ENCODE results near the gene NINJ1. TPM values are rescaled to one million over a fixed set of nuclear protein-coding genes. Genes with fewer than 3 reads are reported as not detected.
"Not testable (repeated sequence)": the region's sequence is repeated elsewhere in the genome, so short reads cannot be mapped to it uniquely, and the experiment has no call there.

The NINJ1 gene
- total and polyA plus RNA-seq, 4 experiments from 2014 or later, result 31.1 to 92.4 (median 53.5) TPM

DNA sequence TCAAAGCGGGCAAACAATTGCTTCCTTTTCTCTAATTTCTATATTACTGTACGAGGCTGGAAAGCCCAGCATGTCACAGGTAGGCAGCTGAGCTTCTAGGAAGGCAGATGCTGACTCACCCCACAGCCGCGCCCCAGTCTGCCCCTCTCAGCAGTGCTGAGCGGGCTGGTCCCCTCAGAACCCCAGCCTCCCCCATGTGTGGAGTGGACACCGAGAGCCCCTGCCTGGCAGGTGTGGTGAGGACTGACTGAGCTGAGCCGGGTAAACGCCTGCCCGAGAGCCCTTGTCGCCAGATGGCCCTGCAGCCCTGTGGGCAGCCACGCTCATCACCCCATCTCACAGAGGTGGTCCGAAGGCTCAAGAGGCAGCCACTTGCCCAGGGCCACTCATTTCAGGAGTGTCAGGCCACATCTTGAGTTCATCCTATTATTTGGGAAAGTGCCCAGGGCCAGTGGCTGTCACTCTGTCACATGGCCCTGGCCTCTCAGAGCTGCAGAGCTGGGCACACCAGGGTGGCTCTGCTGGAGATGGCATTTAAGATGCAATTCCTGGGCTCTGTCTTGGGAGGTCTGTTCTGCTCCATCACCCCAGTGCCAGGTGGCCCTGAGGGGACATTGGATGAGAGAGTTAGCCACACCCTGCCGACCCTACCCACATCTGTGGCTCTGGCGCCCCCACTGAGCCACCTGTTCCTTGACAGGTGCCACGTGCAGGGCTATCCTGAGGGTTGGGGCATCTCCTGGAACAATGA lies 25.6 kb downstream of the NINJ1 start:
- intact Hi-C loops (cut with micrococcal nuclease), result loop anchor here (1.0 kb wide), 3 partner anchors 52 to 458 kb away; no protein-coding TSS in a partner anchor
- H3K27ac Mint-ChIP-seq, result peak overlapping the region in 4 of 7 donors; percentile 12 to 84 (median 70)
- peaks cover 33 to 47% of the 10 kb centered on the region in 2 donors for H3K36me3 Mint-ChIP-seq
- H3K9me3 Mint-ChIP-seq, result peaks cover 2 to 22% (median 11%) of the 10 kb centered on the region in 8 donors
- Histone ChIP-seq H3K9me3 (ENCODE audit: control insufficient read depth in 1 of 2, low read length in 2 of 2) (no peaks in the 10 kb centered on the region), H3K4me3 (ENCODE audit: low read length in 2 of 2) (no peak overlapping the region), H3K4me1 (ENCODE audit: insufficient read depth, low read length) (peaks cover 52% of the 10 kb centered on the region), H3K27me3 (ENCODE audit: insufficient read depth, low read length) (no peaks in the 10 kb centered on the region), H3K36me3 (ENCODE audit: insufficient read depth, low read length) (peaks cover 25% of the 10 kb centered on the region), H3K27ac (ENCODE audit: low read depth, low read length) (peak overlapping the region; percentile 6)
- H3K27me3 Mint-ChIP-seq, result no peaks in the 10 kb centered on the region
- CTCF ChIA-PET (ENCODE audit: partially characterized antibody), result interaction anchor here (0.6 to 5.7 kb wide), 58 partner anchors 10 to 458 kb away, joined by 3 to 68 read pairs (median 5); partner anchors contain the start of genes CARD19 and NINJ1
- peak overlapping the region in 2 of 8 donors; percentile 22 to 63 for H3K4me3 Mint-ChIP-seq
- POLR2A ChIA-PET (ENCODE audit: partially characterized antibody), result interaction anchor here (0.7 to 4.4 kb wide), 15 partner anchors 10 to 145 kb away, joined by 3 to 25 read pairs (median 3); partner anchors contain the start of genes CARD19 and NINJ1
- peak in 1 of 5 donors; percentile 44 for DNase-seq
- H3K4me1 Mint-ChIP-seq, result peaks cover 26 to 60% (median 46%) of the 10 kb centered on the region in 4 donors

DNA sequence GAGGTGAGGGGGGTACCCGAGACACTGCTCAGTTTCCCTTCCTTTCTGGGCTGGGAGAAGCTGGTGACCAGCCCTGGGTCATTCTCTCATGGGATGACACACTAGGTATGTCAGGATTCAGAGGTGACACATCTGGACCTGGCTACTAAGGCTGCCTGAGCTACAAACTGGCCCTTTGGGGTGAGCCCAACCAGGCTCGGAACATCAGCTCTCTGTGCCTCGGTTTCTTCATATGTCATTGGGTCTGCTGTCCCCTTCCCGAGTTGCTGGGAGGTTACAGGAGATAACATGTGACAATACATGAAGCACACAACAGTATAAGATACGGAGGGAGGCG lies 26.3 kb downstream of the NINJ1 start:
- ChIA-PET POLR2A (ENCODE audit: partially characterized antibody) (interaction anchor here (1.0 to 4.4 kb wide), 11 partner anchors 9 to 144 kb away, joined by 3 to 25 read pairs (median 6); partner anchors contain the start of gene CARD19), CTCF (ENCODE audit: partially characterized antibody) (interaction anchor here (0.9 to 5.7 kb wide), 16 partner anchors 10 to 458 kb away, joined by 3 to 68 read pairs (median 4); partner anchors contain the start of gene CARD19)
- no peak overlapping the region for H3K27ac ChIP-seq (ENCODE audit: low read depth, low read length)
- peaks cover 59% of the 10 kb centered on the region for H3K4me1 ChIP-seq (ENCODE audit: insufficient read depth, low read length)
- DNase-seq, result no peak
- Mint-ChIP-seq H3K27ac (peak overlapping the region in 6 of 7 donors; percentile 17 to 67 (median 42)), H3K36me3 (peaks cover 39 to 49% of the 10 kb centered on the region in 2 donors), H3K9me3 (peaks cover 3 to 24% (median 12%) of the 10 kb centered on the region in 8 donors), H3K4me1 (peaks cover 29 to 67% (median 51%) of the 10 kb centered on the region in 4 donors), H3K4me3 (peak overlapping the region in 1 of 8 donors; percentile 17), H3K27me3 (no peaks in the 10 kb centered on the region)
- intact Hi-C loops (cut with micrococcal nuclease), result no loop called here
- H3K36me3 ChIP-seq (ENCODE audit: insufficient read depth, low read length), result peaks cover 22% of the 10 kb centered on the region
- no peak overlapping the region for H3K4me3 ChIP-seq (ENCODE audit: low read length in 2 of 2)
- no peaks in the 10 kb centered on the region for H3K27me3 ChIP-seq (ENCODE audit: insufficient read depth, low read length)
- H3K9me3 ChIP-seq (ENCODE audit: control insufficient read depth in 1 of 2, low read length in 2 of 2), result no peaks in the 10 kb centered on the region

GRCh38 chr9:93107151-93107824 lies 26.8 kb downstream of the NINJ1 start:
- intact Hi-C loops (cut with micrococcal nuclease), result no loop called here
- peaks cover 32 to 71% (median 54%) of the 10 kb centered on the region in 4 donors for H3K4me1 Mint-ChIP-seq
- peaks cover 20% of the 10 kb centered on the region for H3K36me3 ChIP-seq (ENCODE audit: insufficient read depth, low read length)
- H3K27me3 Mint-ChIP-seq, result no peaks in the 10 kb centered on the region
- no peaks in the 10 kb centered on the region for H3K27me3 ChIP-seq (ENCODE audit: insufficient read depth, low read length)
- no peak overlapping the region for H3K27ac ChIP-seq (ENCODE audit: low read depth, low read length)
- H3K36me3 Mint-ChIP-seq, result peaks cover 41 to 45% of the 10 kb centered on the region in 2 donors
- peaks cover 64% of the 10 kb centered on the region for H3K4me1 ChIP-seq (ENCODE audit: insufficient read depth, low read length)
- H3K27ac Mint-ChIP-seq, result peak overlapping the region in 6 of 7 donors; percentile 15 to 67 (median 58)
- H3K9me3 ChIP-seq (ENCODE audit: control insufficient read depth in 1 of 2, low read length in 2 of 2), result no peaks in the 10 kb centered on the region
- POLR2A ChIA-PET (ENCODE audit: partially characterized antibody), result interaction anchor here (0.7 to 4.4 kb wide), 15 partner anchors 9 to 153 kb away, joined by 3 to 25 read pairs (median 6); partner anchors contain the start of genes CARD19 and NINJ1
- CTCF ChIA-PET (ENCODE audit: partially characterized antibody), result interaction anchor here (0.6 to 5.7 kb wide), 20 partner anchors 9 to 459 kb away, joined by 3 to 68 read pairs (median 4); partner anchors contain the start of gene CARD19
- peaks cover 3 to 24% (median 12%) of the 10 kb centered on the region in 8 donors for H3K9me3 Mint-ChIP-seq
- no peak overlapping the region for H3K4me3 ChIP-seq (ENCODE audit: low read length in 2 of 2)
- peak overlapping the region in 1 of 8 donors; percentile 50 for H3K4me3 Mint-ChIP-seq
- DNase-seq, result peak in 1 of 5 donors; percentile 24

DNA sequence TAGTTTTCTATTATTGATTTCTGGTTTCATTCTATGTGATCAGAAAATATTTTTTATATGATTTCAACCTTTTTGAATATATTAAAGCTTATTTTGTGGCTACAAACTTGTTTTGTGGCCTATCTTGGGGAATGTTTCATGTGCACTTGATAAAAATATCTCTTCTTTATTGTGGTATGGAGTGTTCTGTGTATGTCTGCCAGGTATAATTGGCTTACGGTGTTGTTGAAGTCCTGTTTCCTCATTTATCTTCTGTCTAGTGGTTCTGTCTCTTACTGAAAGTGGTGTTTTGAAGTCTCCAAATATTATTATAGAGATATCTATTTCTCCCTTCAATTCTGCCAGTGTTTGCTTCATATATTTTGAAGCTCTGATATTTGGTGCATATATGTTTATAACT lies 28.4 kb downstream of the NINJ1 start:
- H3K27ac Mint-ChIP-seq, result peak overlapping the region; percentile 19 to 91 (median 70)
- no peak overlapping the region for H3K4me3 ChIP-seq (ENCODE audit: low read length in 2 of 2)

GRCh38 chr9:93101086-93101485 lies 33.0 kb downstream of the NINJ1 start:
- H3K27ac ChIP-seq (ENCODE audit: low read depth, low read length); H3K36me3 ChIP-seq (ENCODE audit: insufficient read depth, low read length); H3K9me3 ChIP-seq (ENCODE audit: control insufficient read depth in 1 of 2, low read length in 2 of 2); intact Hi-C loops (cut with micrococcal nuclease); H3K27me3 ChIP-seq (ENCODE audit: insufficient read depth, low read length); H3K4me3 Mint-ChIP-seq; CTCF ChIA-PET (ENCODE audit: partially characterized antibody); H3K4me3 ChIP-seq (ENCODE audit: low read length in 2 of 2); DNase-seq; H3K27me3 Mint-ChIP-seq: not testable (repeated sequence)
- POLR2A ChIA-PET (ENCODE audit: partially characterized antibody), result interaction anchor here (1.2 kb wide), 1 partner anchor 33 kb away, joined by 3 read pairs; the partner anchor contains the start of gene NINJ1
- Mint-ChIP-seq H3K4me1 (peaks cover 46 to 86% (median 66%) of the 10 kb centered on the region in 4 donors), H3K9me3 (peaks cover 3 to 24% (median 12%) of the 10 kb centered on the region in 8 donors), H3K27ac (peak overlapping the region in 4 of 7 donors; percentile 19 to 57 (median 44)), H3K36me3 (peaks cover 28 to 29% of the 10 kb centered on the region in 2 donors)
- peaks cover 71% of the 10 kb centered on the region for H3K4me1 ChIP-seq (ENCODE audit: insufficient read depth, low read length)

More for the DNA sequence above, 28.4 kb downstream of the NINJ1 start:
- peaks cover 3 to 24% (median 12%) of the 10 kb centered on the region in 8 donors for H3K9me3 Mint-ChIP-seq
- no peaks in the 10 kb centered on the region for H3K27me3 ChIP-seq (ENCODE audit: insufficient read depth, low read length)
- intact Hi-C loops (cut with micrococcal nuclease), result no loop called here
- H3K4me3 Mint-ChIP-seq, result peak overlapping the region in 5 of 8 donors; percentile 12 to 87 (median 27)
- H3K27ac ChIP-seq (ENCODE audit: low read depth, low read length), result no peak overlapping the region
- POLR2A ChIA-PET (ENCODE audit: partially characterized antibody), result interaction anchor here (0.6 to 4.4 kb wide), 8 partner anchors 10 to 102 kb away, joined by 3 to 25 read pairs (median 5); partner anchors contain the start of genes CARD19 and NINJ1
- no peak for DNase-seq
- CTCF ChIA-PET (ENCODE audit: partially characterized antibody), result interaction anchor here (1.1 to 5.7 kb wide), 4 partner anchors 41 to 348 kb away, joined by 3 to 68 read pairs (median 8); partner anchors contain the start of gene FAM120AOS
- H3K27me3 Mint-ChIP-seq, result no peaks in the 10 kb centered on the region
- H3K4me1 ChIP-seq (ENCODE audit: insufficient read depth, low read length), result peaks cover 69% of the 10 kb centered on the region
- peaks cover 5% of the 10 kb centered on the region for H3K36me3 ChIP-seq (ENCODE audit: insufficient read depth, low read length)
- no peaks in the 10 kb centered on the region for H3K9me3 ChIP-seq (ENCODE audit: control insufficient read depth in 1 of 2, low read length in 2 of 2)
- H3K36me3 Mint-ChIP-seq, result peaks cover 38 to 42% of the 10 kb centered on the region in 2 donors
- peaks cover 37 to 82% (median 60%) of the 10 kb centered on the region in 4 donors for H3K4me1 Mint-ChIP-seq

GRCh38 chr9:93100276-93100636 lies 33.8 kb downstream of the NINJ1 start:
- no peak overlapping the region for H3K4me3 ChIP-seq (ENCODE audit: low read length in 2 of 2)
- DNase-seq, result no peak
- H3K27ac ChIP-seq (ENCODE audit: low read depth, low read length), result no peak overlapping the region
- H3K4me3 Mint-ChIP-seq, result peak overlapping the region in 5 of 8 donors; percentile 1 to 57 (median 29)
- H3K9me3 Mint-ChIP-seq, result peaks cover 3 to 19% (median 12%) of the 10 kb centered on the region in 8 donors
- peak overlapping the region in 6 of 7 donors; percentile 19 to 82 (median 77) for H3K27ac Mint-ChIP-seq
- POLR2A ChIA-PET (ENCODE audit: partially characterized antibody), result no interaction called here
- H3K4me1 Mint-ChIP-seq, result peaks cover 38 to 79% (median 62%) of the 10 kb centered on the region in 4 donors
- CTCF ChIA-PET (ENCODE audit: partially characterized antibody), result no interaction called here
- intact Hi-C loops (cut with micrococcal nuclease), result no loop called here
- no peaks in the 10 kb centered on the region for H3K27me3 ChIP-seq (ENCODE audit: insufficient read depth, low read length)
- H3K4me1 ChIP-seq (ENCODE audit: insufficient read depth, low read length), result peaks cover 62% of the 10 kb centered on the region
- H3K9me3 ChIP-seq (ENCODE audit: control insufficient read depth in 1 of 2, low read length in 2 of 2), result no peaks in the 10 kb centered on the region
- H3K36me3 ChIP-seq (ENCODE audit: insufficient read depth, low read length), result no peaks in the 10 kb centered on the region
- peaks cover 24 to 27% of the 10 kb centered on the region in 2 donors for H3K36me3 Mint-ChIP-seq
- no peaks in the 10 kb centered on the region for H3K27me3 Mint-ChIP-seq
